A549 (cell line): ENCODE results near the gene LMTK2. TPM values are rescaled to one million over a fixed set of nuclear protein-coding genes. Genes with fewer than 3 reads are reported as not detected.

Source experiments
- ATAC-seq, 2 experiments: fragments of 200-7000 bp in 1 of 2; fragments of >200 bp in 1 of 2; cut with Nextera tagmentation in 1 of 2; cut with Tn5 transposase in 1 of 2; 3 replicates each; pipeline versions ENCODE4 v1.8.0 to v1.9.1; 2018 to 2020; ENCODE audit warnings: mild to moderate bottlenecking in 1 of 2, moderate library complexity in 1 of 2
- CTCF ChIA-PET: fragments of 300-600 bp; sonication (Branson Sonifier 250); formaldehyde crosslinking; extraction: SDS; loops from one replicate; lab custom pipeline; 2021; ENCODE audit warnings: antibody characterized with exemption, inconsistent platforms; lab: Yijun Ruan, JAX
- POLR2A ChIA-PET: fragments of 350-600 bp; formaldehyde crosslinking; extraction: SDS; loops from one replicate; lab custom pipeline; 2021; ENCODE audit warnings: antibody characterized with exemption, inconsistent platforms; lab: Yijun Ruan, JAX
- DNase-seq, 2 experiments: peaks; one replicate each; pipeline versions ENCODE4 v3.0.0 to v3.0.0-alpha.2; 2011 to 2016; ENCODE audit warnings: low read depth in 1 of 2, low spot score in 1 of 2
- FAIRE-seq: peaks from 2 replicates; lab custom pipeline; 2011; peaks lifted over from hg19 to GRCh38; lab: Jason Lieb, UNC
- H3K27ac ChIP-seq, 2 experiments: fragments of >200 bp; sonication (Bioruptor Twin); formaldehyde crosslinking; 3 replicates each; pipeline ENCODE4 v1.5.1; 2016 to 2017
- H3K4me1 ChIP-seq: fragments of >200 bp; sonication (Bioruptor Twin); formaldehyde crosslinking; 3 replicates; pipeline ENCODE4 v1.6.1; 2016
- H3K4me2 ChIP-seq: fragments of >200 bp; sonication (Bioruptor Twin); formaldehyde crosslinking; 3 replicates; pipeline ENCODE4 v1.6.1; 2016
- H3K4me3 ChIP-seq: fragments of >200 bp; sonication (Bioruptor Twin); formaldehyde crosslinking; 3 replicates; pipeline ENCODE4 v1.5.1; 2016
- H3K9me3 ChIP-seq: fragments of >200 bp; sonication (Bioruptor Twin); formaldehyde crosslinking; 3 replicates; pipeline ENCODE4 v1.6.1; 2016
- CBX8 ChIP-seq: fragments of 200-600 bp; sonication (generic); IDR thresholded peaks from 2 replicates; pipeline ENCODE4 v1.6.1; 2016
- CEBPB ChIP-seq, 2 experiments: fragments of >200 bp in 1 of 2; sonication (Bioruptor Twin) in 1 of 2; formaldehyde crosslinking in 1 of 2; IDR thresholded peaks; 2 replicates each; pipeline ENCODE4 v1.6.1; 2012 to 2016
- JUNB ChIP-seq: fragments of >200 bp; sonication (Bioruptor Twin); formaldehyde crosslinking; IDR thresholded peaks from 2 replicates; pipeline ENCODE4 v1.6.1; 2016
- KDM1A ChIP-seq: fragments of 200-600 bp; sonication (generic); IDR thresholded peaks from 2 replicates; pipeline ENCODE4 v1.6.1; 2016; ENCODE audit warnings: low read depth, mild to moderate bottlenecking
- MAFK ChIP-seq: fragments of 450-650 bp; IDR thresholded peaks from 2 replicates; pipeline ENCODE4 v1.6.1; 2014; ENCODE audit not compliant: partially characterized antibody
- PHF8 ChIP-seq: fragments of 200-600 bp; sonication (generic); IDR thresholded peaks from 2 replicates; pipeline ENCODE4 v1.6.1; 2016; ENCODE audit warnings: low read depth, mild to moderate bottlenecking, antibody characterized with exemption, moderate library complexity, borderline replicate concordance
- POLR2A ChIP-seq: IDR thresholded peaks from 2 replicates; pipeline ENCODE4 v1.6.1; 2012; ENCODE audit warnings: mild to moderate bottlenecking, low read length
- RAD21 ChIP-seq, 2 experiments: fragments of >200 bp in 1 of 2; sonication (Bioruptor Twin) in 1 of 2; formaldehyde crosslinking in 1 of 2; IDR thresholded peaks in 1 of 2; conservative IDR thresholded peaks in 1 of 2; 2 replicates in 1 of 2; 3 replicates in 1 of 2; pipeline ENCODE4 v1.6.1; 2012 to 2018; ENCODE audit warnings: inconsistent platforms in 1 of 2
- SMC3 ChIP-seq: fragments of >200 bp; sonication (Bioruptor Twin); formaldehyde crosslinking; IDR thresholded peaks from 3 replicates; pipeline ENCODE4 v1.6.1; 2018; ENCODE audit warnings: inconsistent platforms
- ZNF302 ChIP-seq: fragments of 250-450 bp; sonication (Bioruptor Pico); IDR thresholded peaks from 2 replicates; pipeline ENCODE4 v1.9.0; 2021; ENCODE audit warnings: inconsistent platforms, mild to moderate bottlenecking, moderate library complexity
- WGBS: methylation state at CpG from one replicate; pipeline ENCODE4 v1.1.6; 2017; ENCODE audit errors: missing lambda C conversion rate; 5-methylcytosine and 5-hydroxymethylcytosine counted together
- polyA plus RNA-seq, 4 experiments: library from polyadenylated mRNA; depleted of rRNA in 3 of 4; stranded (reverse); fragments of >200 nt; fragmentation: RNase III in 1 of 4; extraction: RNeasy Plus Mini Kit Qiagen cat#74134 plus additional on column Dnase treatment in 1 of 4; gene quantifications; 2 replicates in 3 of 4; 3 replicates in 1 of 4; pipeline ENCODE4 v1.2.3, GENCODE V29; 2011 to 2017
- TF ChIP-seq, protein P1 (sequence below): fragments of 150-350 bp; IDR thresholded peaks from 2 replicates; pipeline ENCODE4 v1.6.1; 2014; ENCODE audit warnings: low read depth, mild to moderate bottlenecking, low read length
- TF ChIP-seq, protein P2 (sequence below): fragments of >200 bp; sonication (Bioruptor Twin); formaldehyde crosslinking; IDR thresholded peaks from 2 replicates; pipeline ENCODE4 v1.6.1; 2016
- TF ChIP-seq, protein P3 (sequence below): fragments of >200 bp; sonication (Bioruptor Twin); formaldehyde crosslinking; IDR thresholded peaks from 3 replicates; pipeline ENCODE4 v1.5.1; 2016
- TF ChIP-seq, protein P4 (sequence below): fragments of 250-450 bp; sonication (Bioruptor Pico); IDR thresholded peaks from 2 replicates; pipeline ENCODE4 v1.5.0; 2021; ENCODE audit warnings: mild to moderate bottlenecking, moderate library complexity, borderline replicate concordance

Gene LMTK2
- polyA plus RNA-seq, 2 of the 4 experiments (the other 2 are of a cell fraction): 7.9 to 13.0 TPM

DNA sequence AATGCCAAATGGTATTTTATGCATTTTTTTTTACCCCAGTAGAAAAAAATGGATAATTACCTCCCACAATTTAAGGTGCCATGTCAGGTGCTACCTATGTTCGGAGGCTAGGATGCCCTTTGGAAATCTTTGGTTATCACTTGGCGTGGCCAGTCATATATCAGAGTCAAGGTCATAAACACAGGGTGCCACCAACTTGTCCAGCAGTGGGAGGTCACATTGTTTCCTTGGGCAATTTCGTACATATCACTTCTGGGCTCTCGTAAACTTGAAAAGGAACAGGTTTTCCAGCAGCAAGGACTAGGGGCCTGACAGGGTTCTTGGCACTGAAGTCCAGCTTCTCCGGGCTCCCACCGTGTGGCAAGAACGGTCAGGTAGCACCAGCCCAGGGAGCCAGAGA is 56.6 kb downstream of the LMTK2 start (continued):
- TF ChIP-seq, protein P1, sequence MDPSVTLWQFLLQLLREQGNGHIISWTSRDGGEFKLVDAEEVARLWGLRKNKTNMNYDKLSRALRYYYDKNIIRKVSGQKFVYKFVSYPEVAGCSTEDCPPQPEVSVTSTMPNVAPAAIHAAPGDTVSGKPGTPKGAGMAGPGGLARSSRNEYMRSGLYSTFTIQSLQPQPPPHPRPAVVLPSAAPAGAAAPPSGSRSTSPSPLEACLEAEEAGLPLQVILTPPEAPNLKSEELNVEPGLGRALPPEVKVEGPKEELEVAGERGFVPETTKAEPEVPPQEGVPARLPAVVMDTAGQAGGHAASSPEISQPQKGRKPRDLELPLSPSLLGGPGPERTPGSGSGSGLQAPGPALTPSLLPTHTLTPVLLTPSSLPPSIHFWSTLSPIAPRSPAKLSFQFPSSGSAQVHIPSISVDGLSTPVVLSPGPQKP: no peak
- no peak for TF ChIP-seq SMC3
- TF ChIP-seq JUNB: no peak
- TF ChIP-seq, protein P2, sequence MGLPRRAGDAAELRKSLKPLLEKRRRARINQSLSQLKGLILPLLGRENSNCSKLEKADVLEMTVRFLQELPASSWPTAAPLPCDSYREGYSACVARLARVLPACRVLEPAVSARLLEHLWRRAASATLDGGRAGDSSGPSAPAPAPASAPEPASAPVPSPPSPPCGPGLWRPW: no peak

DNA sequence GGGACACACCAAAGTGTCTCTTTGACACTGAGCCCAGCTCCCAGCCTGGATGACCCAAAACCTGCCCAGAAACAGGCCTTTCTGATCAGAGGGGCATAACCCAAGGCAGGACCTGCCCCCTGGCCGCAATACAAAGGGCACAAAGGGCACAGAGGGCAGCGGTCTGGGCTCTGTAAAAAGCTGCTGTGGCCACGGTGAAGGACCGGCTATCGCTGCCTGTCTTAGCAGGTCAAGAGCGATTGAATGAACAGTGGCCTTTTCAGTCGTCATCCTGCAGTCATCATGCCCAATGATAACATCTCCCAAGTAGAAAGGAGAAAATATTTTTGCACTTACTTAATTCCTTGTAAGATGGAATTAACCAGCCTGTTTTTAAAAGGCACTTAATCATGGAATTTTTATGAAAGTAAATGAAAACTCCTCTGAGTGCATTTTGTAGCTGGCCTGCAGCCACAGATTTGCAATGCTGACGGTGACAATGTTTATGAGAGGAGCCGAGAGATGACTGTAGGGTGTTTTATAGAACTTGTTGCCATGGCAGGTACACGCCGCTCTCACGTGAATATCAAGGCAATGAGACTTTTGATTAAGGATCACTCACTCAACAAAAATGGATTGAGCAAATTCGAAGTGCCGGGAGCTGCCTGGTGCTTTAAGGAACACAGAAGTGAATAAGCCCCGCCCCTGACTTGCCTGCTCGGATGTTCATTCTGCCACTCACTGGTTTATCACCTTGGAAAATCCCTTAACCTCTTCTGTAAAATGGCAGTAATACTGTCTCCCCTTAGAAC is 57.2 kb downstream of the LMTK2 start:
- 77% methylated on average over 15 of the region's 16 CpGs for WGBS
- POLR2A ChIA-PET: interaction anchor here (0.5 kb wide), 1 partner anchor 117 kb away, joined by 3 read pairs; no protein-coding TSS in a partner anchor
- DNase-seq (no peak), FAIRE-seq (no peak), ATAC-seq (no peak)
- Histone ChIP-seq H3K27ac (no peak overlapping the region), H3K9me3 (no peaks in the 10 kb centered on the region), H3K4me1 (0 out of 3 replicates have a peak, but pooled peaks cover 3% of the 10 kb centered on the region), H3K4me2 (no peak overlapping the region), H3K4me3 (no peak overlapping the region)
- CTCF ChIA-PET: interaction anchor here (1.1 to 24.1 kb wide), 7 partner anchors 10 to 673 kb away, joined by 3 to 493 read pairs (median 32); partner anchors contain the start of gene LMTK2
- TF ChIP-seq CEBPB (IDR thresholded peaks at IDR 0.05) (no peak), PHF8 (no peak), ZNF302 (CRISPR knock-in tag) (no peak), MAFK (no peak), CBX8 (no peak), KDM1A (no peak), POLR2A (no peak)
- TF ChIP-seq, protein P1: no peak

DNA sequence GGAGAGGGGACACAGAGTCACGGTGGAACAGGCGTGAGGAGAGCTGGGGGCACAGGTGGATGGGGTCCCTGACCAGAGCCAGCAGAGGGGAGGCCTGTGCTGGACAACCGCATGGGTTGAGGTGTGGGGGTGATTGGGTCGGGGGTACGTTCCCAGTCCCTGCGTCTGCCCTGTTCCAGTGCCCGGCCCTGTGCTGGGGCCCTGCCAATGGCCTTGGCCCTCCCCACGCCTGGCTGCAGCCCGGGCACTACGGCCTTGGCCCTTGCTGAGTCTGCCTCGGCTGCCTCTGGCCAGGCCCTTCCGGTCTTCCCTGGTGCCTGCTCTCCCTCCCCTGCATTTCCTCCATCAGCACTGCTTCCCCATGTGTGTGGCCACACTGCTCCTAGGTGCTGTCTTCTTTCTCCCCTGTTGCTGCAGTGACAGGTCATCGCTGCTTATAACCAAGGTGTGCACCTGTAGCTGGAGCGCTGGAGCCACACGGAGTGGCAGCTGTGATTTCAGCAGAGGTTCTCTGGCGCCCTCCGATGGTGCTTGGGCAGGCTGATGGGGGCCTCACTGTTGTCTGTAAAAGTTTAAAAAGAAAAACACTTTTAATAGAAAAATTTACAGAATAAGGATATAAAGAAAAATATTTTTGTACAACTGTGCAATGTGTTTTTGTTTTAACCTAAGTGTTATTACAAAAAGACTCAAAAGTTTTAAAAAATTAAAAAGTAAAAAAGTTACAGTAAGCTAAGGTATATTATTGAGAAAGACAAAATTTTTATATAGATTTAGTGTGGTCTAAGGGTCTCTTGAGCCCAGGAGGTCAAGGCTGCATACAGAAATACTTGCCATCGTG is 59.4 kb downstream of the LMTK2 start:
- no peak for FAIRE-seq
- H3K4me2 ChIP-seq: no peak overlapping the region
- TF ChIP-seq, protein P3, sequence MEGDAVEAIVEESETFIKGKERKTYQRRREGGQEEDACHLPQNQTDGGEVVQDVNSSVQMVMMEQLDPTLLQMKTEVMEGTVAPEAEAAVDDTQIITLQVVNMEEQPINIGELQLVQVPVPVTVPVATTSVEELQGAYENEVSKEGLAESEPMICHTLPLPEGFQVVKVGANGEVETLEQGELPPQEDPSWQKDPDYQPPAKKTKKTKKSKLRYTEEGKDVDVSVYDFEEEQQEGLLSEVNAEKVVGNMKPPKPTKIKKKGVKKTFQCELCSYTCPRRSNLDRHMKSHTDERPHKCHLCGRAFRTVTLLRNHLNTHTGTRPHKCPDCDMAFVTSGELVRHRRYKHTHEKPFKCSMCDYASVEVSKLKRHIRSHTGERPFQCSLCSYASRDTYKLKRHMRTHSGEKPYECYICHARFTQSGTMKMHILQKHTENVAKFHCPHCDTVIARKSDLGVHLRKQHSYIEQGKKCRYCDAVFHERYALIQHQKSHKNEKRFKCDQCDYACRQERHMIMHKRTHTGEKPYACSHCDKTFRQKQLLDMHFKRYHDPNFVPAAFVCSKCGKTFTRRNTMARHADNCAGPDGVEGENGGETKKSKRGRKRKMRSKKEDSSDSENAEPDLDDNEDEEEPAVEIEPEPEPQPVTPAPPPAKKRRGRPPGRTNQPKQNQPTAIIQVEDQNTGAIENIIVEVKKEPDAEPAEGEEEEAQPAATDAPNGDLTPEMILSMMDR: peak; percentile 77
- TF ChIP-seq SMC3 (peak; percentile 72), RAD21 (conservative IDR thresholded peaks at IDR 0.05 in 1 of 2, IDR thresholded peaks at IDR 0.05 in 1 of 2) (peak; percentile 77 to 79)
- TF ChIP-seq, protein P4, sequence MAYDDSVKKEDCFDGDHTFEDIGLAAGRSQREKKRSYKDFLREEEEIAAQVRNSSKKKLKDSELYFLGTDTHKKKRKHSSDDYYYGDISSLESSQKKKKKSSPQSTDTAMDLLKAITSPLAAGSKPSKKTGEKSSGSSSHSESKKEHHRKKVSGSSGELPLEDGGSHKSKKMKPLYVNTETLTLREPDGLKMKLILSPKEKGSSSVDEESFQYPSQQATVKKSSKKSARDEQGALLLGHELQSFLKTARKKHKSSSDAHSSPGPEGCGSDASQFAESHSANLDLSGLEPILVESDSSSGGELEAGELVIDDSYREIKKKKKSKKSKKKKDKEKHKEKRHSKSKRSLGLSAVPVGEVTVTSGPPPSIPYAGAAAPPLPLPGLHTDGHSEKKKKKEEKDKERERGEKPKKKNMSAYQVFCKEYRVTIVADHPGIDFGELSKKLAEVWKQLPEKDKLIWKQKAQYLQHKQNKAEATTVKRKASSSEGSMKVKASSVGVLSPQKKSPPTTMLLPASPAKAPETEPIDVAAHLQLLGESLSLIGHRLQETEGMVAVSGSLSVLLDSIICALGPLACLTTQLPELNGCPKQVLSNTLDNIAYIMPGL (CRISPR knock-in tag): no peak
- no peaks in the 10 kb centered on the region for H3K9me3 ChIP-seq
- H3K27ac ChIP-seq: no peak overlapping the region
- peak; percentile 72 to 89; a peak in 5 of 6 replicates for ATAC-seq
- DNase-seq: peak; percentile 31 to 46
- POLR2A ChIA-PET: no interaction called here
- CTCF ChIA-PET: interaction anchor here (0.7 to 24.1 kb wide), 20 partner anchors 8 to 148 kb away, joined by 3 to 493 read pairs (median 4); partner anchors contain the start of gene LMTK2
- no peak overlapping the region for H3K4me3 ChIP-seq
- 0 out of 3 replicates have a peak, but pooled peaks cover 3% of the 10 kb centered on the region for H3K4me1 ChIP-seq
- WGBS: 67% methylated on average over 18 of the region's 18 CpGs
